ENCODE measurements around the gene HRG. TPM values are rescaled to one million over a fixed set of nuclear protein-coding genes. Genes with fewer than 3 reads are reported as not detected.

The HRG gene
- total and polyA plus RNA-seq, 2 experiments from 2014 or later, result not detected

DNA sequence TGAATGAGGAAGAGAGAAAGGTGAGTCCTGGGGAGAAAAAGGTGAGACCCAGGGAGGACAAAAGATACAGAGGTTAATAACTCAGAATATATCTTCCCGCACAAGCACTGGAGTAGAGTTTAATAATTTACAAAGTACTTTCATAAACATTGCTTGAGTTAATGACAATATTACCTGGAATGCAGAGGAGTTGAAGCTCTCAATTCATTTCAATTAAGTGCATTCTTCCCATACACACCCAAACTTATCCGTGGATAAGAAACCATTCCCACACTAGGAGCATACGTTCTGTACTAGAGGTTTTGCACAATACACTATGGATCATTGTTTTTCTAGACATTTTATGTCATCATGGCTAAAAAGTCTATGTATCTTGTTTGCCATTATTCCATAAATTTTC, 28.0 kb downstream of the HRG start:
- Histone ChIP-seq H3K27ac (ENCODE audit: low read depth) (no peak overlapping the region), H3K4me3 (no peak overlapping the region), H3K4me2 (no peak overlapping the region), H3K36me3 (ENCODE audit: insufficient read depth) (no peaks in the 10 kb centered on the region), H4K20me1 (replicated peaks; ENCODE audit: insufficient read depth) (no peaks in the 10 kb centered on the region), H3K79me2 (replicated peaks; ENCODE audit: insufficient read depth) (no peaks in the 10 kb centered on the region), H3K4me1 (ENCODE audit: insufficient read depth) (no peaks in the 10 kb centered on the region), H3K9me2 (ENCODE audit: insufficient read depth) (peaks cover 15% of the 10 kb centered on the region; the same call in 1 of the 2 replicates), H3F3A (replicated peaks; ENCODE audit: low read depth) (no peaks in the 10 kb centered on the region), H3K27me3 (ENCODE audit: insufficient read depth) (no peaks in the 10 kb centered on the region), H2AFZ (no peak overlapping the region)
- no peak for ATAC-seq
- TF ChIP-seq STAT1 (IDR thresholded peaks at IDR 0.05; ENCODE audit: unreplicated experiment), result no peak
- no peak for TF ChIP-seq ZNF114 (CRISPR knock-in tag; IDR thresholded peaks at IDR 0.05)
- TF ChIP-seq, protein P1, sequence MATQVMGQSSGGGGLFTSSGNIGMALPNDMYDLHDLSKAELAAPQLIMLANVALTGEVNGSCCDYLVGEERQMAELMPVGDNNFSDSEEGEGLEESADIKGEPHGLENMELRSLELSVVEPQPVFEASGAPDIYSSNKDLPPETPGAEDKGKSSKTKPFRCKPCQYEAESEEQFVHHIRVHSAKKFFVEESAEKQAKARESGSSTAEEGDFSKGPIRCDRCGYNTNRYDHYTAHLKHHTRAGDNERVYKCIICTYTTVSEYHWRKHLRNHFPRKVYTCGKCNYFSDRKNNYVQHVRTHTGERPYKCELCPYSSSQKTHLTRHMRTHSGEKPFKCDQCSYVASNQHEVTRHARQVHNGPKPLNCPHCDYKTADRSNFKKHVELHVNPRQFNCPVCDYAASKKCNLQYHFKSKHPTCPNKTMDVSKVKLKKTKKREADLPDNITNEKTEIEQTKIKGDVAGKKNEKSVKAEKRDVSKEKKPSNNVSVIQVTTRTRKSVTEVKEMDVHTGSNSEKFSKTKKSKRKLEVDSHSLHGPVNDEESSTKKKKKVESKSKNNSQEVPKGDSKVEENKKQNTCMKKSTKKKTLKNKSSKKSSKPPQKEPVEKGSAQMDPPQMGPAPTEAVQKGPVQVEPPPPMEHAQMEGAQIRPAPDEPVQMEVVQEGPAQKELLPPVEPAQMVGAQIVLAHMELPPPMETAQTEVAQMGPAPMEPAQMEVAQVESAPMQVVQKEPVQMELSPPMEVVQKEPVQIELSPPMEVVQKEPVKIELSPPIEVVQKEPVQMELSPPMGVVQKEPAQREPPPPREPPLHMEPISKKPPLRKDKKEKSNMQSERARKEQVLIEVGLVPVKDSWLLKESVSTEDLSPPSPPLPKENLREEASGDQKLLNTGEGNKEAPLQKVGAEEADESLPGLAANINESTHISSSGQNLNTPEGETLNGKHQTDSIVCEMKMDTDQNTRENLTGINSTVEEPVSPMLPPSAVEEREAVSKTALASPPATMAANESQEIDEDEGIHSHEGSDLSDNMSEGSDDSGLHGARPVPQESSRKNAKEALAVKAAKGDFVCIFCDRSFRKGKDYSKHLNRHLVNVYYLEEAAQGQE (IDR thresholded peaks at IDR 0.05; ENCODE audit: unreplicated experiment), result no peak
- TF ChIP-seq, protein P2, sequence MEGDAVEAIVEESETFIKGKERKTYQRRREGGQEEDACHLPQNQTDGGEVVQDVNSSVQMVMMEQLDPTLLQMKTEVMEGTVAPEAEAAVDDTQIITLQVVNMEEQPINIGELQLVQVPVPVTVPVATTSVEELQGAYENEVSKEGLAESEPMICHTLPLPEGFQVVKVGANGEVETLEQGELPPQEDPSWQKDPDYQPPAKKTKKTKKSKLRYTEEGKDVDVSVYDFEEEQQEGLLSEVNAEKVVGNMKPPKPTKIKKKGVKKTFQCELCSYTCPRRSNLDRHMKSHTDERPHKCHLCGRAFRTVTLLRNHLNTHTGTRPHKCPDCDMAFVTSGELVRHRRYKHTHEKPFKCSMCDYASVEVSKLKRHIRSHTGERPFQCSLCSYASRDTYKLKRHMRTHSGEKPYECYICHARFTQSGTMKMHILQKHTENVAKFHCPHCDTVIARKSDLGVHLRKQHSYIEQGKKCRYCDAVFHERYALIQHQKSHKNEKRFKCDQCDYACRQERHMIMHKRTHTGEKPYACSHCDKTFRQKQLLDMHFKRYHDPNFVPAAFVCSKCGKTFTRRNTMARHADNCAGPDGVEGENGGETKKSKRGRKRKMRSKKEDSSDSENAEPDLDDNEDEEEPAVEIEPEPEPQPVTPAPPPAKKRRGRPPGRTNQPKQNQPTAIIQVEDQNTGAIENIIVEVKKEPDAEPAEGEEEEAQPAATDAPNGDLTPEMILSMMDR (conservative IDR thresholded peaks at IDR 0.05; ENCODE audit: low read depth in 2 of 2), result no peak
- TF ChIP-seq, protein P3, sequence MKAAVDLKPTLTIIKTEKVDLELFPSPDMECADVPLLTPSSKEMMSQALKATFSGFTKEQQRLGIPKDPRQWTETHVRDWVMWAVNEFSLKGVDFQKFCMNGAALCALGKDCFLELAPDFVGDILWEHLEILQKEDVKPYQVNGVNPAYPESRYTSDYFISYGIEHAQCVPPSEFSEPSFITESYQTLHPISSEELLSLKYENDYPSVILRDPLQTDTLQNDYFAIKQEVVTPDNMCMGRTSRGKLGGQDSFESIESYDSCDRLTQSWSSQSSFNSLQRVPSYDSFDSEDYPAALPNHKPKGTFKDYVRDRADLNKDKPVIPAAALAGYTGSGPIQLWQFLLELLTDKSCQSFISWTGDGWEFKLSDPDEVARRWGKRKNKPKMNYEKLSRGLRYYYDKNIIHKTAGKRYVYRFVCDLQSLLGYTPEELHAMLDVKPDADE (IDR thresholded peaks at IDR 0.05), result no peak
- TF ChIP-seq POLR2AphosphoS5 (IDR thresholded peaks at IDR 0.05; ENCODE audit: low read depth), result no peak
- no peak for TF ChIP-seq NANOG (IDR thresholded peaks at IDR 0.05; ENCODE audit: borderline replicate concordance)
- no peak for TF ChIP-seq JUNB (IDR thresholded peaks at IDR 0.05; ENCODE audit: unreplicated experiment)
- TF ChIP-seq, protein P4, sequence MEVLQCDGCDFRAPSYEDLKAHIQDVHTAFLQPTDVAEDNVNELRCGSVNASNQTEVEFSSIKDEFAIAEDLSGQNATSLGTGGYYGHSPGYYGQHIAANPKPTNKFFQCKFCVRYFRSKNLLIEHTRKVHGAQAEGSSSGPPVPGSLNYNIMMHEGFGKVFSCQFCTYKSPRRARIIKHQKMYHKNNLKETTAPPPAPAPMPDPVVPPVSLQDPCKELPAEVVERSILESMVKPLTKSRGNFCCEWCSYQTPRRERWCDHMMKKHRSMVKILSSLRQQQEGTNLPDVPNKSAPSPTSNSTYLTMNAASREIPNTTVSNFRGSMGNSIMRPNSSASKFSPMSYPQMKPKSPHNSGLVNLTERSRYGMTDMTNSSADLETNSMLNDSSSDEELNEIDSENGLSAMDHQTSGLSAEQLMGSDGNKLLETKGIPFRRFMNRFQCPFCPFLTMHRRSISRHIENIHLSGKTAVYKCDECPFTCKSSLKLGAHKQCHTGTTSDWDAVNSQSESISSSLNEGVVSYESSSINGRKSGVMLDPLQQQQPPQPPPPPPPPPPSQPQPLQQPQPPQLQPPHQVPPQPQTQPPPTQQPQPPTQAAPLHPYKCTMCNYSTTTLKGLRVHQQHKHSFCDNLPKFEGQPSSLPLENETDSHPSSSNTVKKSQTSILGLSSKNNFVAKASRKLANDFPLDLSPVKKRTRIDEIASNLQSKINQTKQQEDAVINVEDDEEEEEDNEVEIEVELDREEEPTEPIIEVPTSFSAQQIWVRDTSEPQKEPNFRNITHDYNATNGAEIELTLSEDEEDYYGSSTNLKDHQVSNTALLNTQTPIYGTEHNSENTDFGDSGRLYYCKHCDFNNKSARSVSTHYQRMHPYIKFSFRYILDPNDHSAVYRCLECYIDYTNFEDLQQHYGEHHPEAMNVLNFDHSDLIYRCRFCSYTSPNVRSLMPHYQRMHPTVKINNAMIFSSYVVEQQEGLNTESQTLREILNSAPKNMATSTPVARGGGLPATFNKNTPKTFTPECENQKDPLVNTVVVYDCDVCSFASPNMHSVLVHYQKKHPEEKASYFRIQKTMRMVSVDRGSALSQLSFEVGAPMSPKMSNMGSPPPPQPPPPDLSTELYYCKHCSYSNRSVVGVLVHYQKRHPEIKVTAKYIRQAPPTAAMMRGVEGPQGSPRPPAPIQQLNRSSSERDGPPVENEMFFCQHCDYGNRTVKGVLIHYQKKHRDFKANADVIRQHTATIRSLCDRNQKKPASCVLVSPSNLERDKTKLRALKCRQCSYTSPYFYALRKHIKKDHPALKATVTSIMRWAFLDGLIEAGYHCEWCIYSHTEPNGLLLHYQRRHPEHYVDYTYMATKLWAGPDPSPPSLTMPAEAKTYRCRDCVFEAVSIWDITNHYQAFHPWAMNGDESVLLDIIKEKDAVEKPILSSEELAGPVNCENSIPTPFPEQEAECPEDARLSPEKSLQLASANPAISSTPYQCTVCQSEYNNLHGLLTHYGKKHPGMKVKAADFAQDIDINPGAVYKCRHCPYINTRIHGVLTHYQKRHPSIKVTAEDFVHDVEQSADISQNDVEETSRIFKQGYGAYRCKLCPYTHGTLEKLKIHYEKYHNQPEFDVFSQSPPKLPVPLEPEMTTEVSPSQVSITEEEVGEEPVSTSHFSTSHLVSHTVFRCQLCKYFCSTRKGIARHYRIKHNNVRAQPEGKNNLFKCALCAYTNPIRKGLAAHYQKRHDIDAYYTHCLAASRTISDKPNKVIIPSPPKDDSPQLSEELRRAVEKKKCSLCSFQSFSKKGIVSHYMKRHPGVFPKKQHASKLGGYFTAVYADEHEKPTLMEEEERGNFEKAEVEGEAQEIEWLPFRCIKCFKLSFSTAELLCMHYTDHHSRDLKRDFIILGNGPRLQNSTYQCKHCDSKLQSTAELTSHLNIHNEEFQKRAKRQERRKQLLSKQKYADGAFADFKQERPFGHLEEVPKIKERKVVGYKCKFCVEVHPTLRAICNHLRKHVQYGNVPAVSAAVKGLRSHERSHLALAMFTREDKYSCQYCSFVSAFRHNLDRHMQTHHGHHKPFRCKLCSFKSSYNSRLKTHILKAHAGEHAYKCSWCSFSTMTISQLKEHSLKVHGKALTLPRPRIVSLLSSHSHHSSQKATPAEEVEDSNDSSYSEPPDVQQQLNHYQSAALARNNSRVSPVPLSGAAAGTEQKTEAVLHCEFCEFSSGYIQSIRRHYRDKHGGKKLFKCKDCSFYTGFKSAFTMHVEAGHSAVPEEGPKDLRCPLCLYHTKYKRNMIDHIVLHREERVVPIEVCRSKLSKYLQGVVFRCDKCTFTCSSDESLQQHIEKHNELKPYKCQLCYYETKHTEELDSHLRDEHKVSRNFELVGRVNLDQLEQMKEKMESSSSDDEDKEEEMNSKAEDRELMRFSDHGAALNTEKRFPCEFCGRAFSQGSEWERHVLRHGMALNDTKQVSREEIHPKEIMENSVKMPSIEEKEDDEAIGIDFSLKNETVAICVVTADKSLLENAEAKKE (CRISPR knock-in tag; IDR thresholded peaks at IDR 0.05), result no peak
- no peak for TF ChIP-seq CREB1 (CRISPR knock-in tag; IDR thresholded peaks at IDR 0.05; ENCODE audit: low read depth)
- no peak for TF ChIP-seq EZH2 (IDR thresholded peaks at IDR 0.05; ENCODE audit: low read depth, unreplicated experiment)
- no peak for TF ChIP-seq EZH2phosphoT487 (IDR thresholded peaks at IDR 0.05; ENCODE audit: unreplicated experiment)
- TF ChIP-seq ZNF331 (CRISPR knock-in tag; IDR thresholded peaks at IDR 0.05; ENCODE audit: low read depth), result no peak
- Mint-ChIP-seq H3K27me3 (ENCODE audit: insufficient read depth, low read depth, poor library complexity) (peaks cover 2% of the 10 kb centered on the region), H3K4me1 (peaks cover 3% of the 10 kb centered on the region; the same call in 1 of the 3 replicates), H3K9me3 (no peaks in the 10 kb centered on the region), H3K27ac (no peak overlapping the region), H3K4me3 (no peak overlapping the region), H3K36me3 (ENCODE audit: low read depth) (no peaks in the 10 kb centered on the region)
- DNase-seq (ENCODE audit: low spot score), result no peak

All from GM23338 (cell line).